HPDE6-E6E7 (cell line): Measurements from ENCODE around the gene GPAT2.
"Not testable (repeated sequence)": the region's sequence is repeated elsewhere in the genome, so short reads cannot be mapped to it uniquely, and the experiment has no call there.

Experiments
- DNase-seq: peaks from one replicate; pipeline ENCODE4 v3.0.0; 2011; ENCODE audit warnings: missing footprints; ENCODE audit errors: extremely low spot score

The GPAT2 gene

DNA sequence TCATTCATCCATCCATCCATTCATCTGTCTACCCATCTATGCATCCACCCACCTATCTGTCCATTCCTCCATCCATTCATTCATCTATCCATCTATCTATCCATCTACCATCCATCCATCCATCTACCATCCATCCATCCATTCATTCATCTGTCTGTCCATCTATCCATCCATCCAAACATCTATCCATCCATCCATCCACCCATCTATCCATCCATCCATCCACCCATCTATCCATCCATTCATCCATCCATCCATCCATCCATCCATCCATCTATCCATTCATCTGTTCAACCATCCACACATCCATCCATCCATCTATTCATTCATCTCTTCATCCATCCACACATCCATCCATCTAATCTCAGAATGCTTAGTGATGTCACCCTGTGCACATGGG lies 30.0 kb upstream of the GPAT2 start:
- DNase-seq = not testable (repeated sequence)

DNA sequence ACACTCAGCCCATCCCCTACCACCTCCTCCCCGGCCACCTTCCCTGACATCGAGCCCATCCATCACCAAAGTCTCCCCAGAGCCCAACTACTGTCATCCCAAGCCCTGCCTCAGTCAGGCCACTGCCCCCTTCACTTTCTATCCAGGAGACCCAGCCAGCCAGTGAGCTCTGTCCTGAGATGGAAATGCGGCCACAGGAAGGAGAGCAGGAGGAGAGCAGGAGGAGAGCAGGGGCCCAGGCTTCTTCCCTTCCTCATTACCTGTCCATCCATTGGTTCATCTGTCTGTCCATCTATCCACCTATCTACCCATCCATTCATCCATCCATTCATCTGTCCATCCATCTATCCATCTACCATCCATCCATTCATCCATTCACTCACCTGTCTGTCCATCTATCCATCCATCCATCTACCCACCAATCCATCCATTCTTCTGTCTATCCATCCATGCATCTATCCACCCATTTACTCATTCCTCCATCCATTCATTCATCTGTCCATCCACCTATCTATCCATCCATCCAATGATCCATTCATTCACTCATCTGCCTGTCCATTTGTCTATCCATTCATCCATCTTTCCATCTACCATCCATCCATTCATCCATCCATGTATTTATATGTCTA lies 29.4 kb upstream of the GPAT2 start:
- not testable (repeated sequence) for DNase-seq

DNA sequence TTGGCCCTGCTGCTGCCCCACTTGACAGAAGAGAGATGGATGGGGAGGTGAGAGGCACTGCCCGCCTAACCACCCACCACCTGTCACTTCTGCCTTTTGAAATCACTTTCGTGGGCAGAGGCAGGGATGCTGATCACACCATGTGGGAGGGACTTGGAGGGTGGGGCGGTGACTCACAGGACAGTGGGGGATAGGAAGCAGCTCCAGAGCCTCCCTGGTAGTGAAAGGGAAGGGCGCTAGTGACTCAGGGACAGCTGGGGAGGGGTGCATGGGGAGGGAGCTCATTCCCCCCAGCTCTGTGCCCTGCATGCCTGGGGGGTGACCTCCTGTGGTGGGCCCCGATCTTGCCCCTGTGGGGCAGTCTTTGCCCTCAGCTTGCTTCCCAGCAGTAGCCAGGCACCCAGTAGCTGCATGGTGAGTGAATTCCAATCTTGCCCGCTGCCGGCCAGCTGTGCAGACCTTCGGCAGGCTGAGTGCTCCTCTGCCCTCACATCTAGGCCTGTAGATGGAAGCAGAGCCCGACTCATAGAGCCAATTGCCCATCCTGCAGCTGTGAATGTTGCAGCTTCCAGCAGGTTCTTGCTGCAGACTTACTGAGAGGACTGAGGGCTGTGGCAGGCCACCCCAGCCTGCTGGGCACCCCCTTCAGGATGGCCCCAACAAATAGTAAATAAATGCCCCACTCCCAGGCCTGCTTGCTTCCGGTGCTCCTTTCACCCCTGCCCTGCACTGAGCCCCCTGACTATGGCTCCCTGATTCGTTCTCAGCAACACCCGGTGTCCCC lies 28.6 kb upstream of the GPAT2 start:
- DNase-seq = peak; percentile 16

DNA sequence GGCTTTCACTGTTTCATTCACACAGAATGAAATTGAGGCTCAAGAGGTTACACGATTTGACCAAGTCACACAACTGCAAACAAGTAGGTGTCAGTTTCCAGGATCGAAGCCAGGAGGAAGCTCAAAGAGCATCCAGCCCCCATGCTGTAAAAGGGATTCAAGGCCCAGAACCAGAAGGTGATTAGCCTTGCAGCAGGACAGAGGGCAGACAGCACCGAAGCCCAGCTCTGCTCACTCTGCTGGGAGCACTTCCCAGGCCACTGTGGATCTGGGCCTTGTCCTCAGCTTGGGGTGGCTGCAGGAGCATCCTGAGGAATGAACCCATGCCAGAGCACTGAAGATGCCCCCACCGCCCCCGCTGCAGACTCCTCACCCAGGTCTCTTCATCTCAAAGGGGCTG lies 27.8 kb upstream of the GPAT2 start:
- not testable (repeated sequence) for DNase-seq

DNA sequence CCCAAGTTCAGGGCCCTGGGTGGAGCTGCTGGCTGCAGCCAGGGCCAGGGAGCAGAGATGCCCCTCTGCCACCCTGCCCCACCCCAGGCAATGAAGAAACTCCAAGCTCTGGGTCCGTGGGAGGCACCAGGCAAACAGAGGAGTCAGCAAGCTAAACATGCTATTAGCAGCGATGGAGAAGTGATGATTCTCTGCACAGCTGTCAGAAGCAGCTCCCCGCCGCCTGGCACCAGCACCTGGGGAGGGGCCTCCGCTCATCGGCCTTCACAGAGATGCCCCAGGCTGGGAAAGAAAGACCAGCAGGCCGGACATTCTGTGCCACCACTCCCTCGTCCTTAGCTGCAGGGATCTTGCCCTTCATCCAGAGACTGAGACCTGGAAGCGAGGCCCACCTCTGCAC lies 27.2 kb upstream of the GPAT2 start:
- DNase-seq = not testable (repeated sequence)

DNA sequence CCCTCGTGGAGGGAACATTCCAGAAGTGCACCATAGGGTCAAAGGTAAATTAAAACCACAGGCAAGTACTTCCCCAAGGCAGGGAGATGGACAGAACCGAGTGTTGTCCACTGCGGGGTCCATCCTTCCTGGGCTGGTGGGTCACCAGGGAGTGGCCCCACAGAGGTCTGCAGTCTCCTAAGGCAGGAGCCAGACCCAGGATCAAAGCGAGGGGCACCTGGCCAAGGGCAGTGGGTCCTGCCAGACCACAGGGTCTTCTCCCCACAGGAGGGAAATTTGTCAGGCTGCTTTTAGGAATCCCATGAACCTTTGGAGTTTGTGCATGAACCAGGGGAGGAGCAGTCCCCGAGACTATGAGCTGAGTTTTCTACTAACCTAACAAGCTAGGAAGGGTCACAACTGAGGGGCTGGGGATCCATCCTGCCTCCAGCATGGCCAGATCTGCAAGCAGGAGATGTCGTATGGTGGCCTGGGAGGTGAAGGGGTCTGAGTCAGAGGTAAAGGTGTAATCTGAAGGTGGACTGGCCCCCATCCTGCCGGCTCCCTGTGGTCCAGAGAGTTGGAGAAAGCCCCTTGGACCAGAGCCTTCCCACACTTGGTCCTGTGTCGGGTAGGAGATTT lies 26.6 kb upstream of the GPAT2 start:
- not testable (repeated sequence) for DNase-seq

DNA sequence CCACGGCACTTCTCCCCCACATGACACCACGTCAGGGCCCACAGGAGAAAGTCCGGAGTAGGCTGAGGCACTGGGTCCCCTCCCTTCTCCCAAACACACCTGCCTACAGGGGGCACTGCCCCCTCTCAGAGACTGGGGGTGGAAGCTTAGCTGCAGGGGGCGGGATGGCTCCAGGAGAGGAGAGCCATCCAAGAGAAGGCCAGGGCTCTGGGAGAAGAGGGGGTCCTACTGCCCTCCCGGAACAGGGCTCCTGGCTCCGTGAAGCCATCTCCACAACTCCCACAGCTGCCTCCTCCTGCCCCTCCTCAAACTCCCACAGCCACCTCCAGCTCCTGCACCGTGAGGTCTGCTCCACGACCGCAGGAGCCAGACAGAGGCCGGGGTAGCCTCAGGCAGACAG lies 25.6 kb upstream of the GPAT2 start:
- not testable (repeated sequence) for DNase-seq

DNA sequence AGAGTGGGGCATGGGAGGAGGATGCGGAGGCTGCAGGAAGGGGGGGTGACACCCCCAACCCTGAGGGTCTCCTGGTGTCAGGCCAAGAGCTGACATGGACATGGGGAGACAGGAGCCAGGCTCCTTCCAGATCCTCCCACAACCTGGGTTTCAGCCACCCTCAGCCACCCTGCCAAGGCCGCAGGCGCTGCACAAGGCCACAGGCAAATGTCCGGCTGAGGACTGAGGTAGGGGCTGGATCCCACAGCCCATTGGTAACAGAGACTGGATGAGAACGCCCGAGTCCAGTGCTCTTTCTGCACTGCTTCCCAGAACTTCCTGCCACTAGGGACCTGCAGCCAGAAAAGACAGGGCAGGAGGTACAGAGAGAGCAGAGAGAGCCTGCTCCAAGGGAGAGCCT lies 24.7 kb upstream of the GPAT2 start:
- not testable (repeated sequence) for DNase-seq

DNA sequence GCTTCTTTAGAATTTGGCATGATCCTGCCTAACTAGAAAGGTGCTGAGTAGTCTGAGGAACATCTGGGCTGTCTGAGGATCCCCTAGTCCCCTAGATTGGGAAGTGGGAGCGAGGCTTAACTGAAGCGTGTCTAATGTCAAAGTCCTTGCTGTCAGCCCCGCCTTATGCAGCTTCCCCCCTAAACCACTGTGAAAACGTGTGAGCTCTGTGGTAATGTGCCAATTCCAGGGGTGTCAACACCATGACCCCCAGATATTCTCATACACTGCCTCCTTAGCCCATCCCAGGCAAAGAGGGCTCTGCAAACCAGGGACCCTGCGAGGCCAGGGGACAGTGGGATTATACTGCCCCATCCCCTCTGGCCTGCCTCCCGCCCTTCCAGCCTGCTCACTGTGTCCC lies 21.1 kb upstream of the GPAT2 start:
- DNase-seq = not testable (repeated sequence)

DNA sequence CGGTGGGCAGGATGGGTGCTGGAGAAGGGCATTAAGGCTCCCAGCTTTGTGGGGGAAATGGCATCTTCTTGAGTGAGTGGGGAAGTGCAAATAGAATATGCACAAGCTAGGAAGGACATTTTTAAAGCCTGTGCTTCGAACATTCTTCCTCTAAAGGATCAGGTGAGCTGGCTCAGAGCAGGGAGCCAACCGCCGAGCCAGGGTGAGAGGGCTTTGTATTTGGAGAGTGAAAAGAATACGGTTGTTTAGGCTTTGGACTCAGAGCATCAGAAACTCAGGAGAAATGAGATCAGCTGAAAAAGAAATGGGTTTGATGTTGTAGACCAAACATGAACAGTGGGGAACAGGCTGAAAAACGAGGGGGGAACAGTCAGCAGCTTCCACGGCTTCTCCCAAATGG lies 19.8 kb upstream of the GPAT2 start:
- DNase-seq = not testable (repeated sequence)

DNA sequence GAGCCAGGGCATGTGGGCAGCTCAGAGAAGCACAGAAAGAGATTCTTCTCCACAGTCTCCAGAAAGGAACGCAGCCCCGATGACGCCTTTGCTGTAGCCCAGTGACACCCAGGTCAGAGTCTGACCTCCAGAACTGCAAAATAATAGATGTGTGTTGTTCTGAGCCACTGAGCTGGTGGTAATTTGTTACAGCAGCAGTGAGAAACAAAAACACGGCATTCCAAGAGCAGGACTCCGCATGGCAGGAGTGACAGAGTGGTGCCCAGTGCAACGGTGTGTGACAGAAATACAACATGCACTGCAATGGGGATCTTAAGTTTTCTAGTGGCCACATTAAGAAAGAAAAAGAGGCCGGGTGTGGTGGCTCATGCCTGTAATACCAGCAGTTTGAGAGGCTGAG lies 18.7 kb upstream of the GPAT2 start:
- not testable (repeated sequence) for DNase-seq

DNA sequence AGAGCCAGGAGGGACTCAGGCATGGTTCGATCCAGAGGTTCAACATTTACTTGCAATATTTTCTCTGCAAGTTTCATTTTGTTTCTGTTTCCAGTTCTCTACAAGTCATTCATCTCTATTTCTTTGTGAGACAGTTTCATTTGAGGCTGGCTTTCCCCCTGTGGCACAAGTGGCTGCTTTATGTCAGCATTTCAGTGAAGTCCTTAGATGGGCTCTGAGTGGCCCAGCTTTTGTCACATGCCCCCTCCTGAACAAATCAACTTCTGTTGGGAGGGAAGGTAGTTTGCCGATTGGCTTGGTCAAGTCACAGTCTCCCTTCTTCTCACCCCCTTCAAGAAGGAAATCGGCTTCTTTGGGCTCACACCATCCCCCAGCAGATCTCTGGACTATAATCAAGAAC lies 17.9 kb upstream of the GPAT2 start:
- not testable (repeated sequence) for DNase-seq

DNA sequence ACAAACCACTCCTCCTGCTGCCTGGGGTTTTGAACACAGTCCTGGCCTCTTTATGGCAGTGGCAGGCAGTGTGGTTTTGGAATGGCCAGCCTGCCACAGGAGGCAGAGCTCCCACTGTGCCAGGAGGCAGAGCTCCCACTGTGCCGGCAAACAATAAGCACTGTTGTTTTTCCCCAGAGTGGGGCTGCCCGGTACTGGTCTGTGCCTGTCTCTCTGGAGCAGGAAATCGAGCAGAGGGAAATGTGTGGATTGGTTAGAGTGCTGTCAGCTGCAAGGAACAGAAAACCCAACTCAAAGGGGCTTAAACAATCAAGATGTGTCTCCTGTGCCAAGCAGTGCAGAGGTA lies 15.2 kb upstream of the GPAT2 start:
- not testable (repeated sequence) for DNase-seq

DNA sequence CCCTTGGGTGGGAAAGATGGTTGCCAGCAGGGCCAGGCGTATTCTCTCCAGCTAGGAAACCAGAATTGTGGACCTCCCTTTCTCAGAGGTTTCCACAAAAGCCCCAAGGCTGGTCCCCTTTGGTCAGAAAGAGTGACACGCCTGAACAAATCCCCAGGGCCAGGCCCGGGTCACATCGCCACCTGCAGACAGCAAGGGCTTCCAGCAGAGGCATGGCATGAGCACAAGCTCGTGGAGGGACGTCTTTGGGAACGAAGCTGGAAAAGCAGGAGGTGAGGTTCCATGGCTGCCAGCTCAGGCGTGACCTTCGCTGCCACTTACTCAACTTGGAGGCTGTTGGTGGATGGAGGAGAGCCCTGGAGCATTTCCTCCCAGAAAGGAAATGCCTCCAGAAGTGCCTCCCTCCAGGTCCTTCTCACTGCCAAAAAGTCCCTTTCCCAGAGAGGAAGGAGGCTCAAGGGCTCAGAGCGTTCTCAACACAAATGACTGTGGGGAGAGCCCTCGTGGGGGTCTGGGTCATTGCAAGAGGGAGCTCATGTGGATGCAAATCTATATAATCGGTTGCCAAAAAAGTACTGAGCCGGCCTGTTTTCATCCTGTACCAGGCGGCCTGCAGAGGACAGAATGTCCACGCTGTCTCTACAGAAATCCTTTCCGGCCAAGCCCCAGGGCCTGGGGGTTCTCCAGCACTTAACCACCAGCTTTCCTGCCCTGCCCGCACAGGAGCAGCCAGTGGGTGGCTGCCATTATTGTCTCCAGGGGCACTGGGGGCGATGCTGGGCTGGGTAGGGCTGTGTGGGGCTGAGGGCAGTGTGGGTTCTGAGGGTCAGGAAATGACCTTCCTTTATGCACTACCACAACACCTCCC lies 14.6 kb upstream of the GPAT2 start:
- DNase-seq = not testable (repeated sequence)

DNA sequence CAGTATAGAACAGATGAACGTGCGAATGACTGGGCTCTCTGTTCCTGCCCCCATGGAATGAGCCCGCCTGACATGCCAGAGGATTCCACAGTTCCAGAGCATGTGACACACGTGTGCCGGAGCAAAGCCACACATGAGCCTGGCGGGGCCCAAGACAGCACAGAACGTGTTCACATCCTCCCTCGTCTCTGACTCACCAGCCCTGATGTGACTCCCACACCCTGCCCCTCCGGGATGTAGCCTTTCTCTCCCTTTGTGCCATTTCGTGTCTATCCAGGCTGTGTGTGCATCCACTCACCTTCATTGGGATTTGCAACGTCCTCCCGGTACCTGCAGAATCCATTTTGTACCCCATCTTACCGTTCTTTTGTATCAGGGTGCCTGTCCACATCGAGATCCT lies 838 bp upstream of the GPAT2 start:
- DNase-seq = not testable (repeated sequence)

DNA sequence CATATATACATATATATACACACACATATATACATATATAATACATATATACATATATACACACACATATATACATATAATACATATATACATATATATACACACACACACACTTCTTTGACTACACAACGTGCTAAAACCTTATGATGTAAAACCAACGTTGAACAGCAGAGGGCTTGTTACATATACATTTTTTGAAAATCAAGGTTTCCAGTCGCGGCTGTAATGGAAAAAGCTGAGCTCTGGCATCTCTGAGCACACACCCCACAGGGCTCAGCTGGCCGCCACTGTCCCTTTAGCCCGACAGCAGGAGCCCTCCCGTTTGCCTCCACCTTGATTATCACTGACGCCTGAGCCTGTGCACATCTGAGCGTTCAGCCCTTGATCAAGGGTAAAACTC lies 719 bp downstream of the GPAT2 start:
- not testable (repeated sequence) for DNase-seq

DNA sequence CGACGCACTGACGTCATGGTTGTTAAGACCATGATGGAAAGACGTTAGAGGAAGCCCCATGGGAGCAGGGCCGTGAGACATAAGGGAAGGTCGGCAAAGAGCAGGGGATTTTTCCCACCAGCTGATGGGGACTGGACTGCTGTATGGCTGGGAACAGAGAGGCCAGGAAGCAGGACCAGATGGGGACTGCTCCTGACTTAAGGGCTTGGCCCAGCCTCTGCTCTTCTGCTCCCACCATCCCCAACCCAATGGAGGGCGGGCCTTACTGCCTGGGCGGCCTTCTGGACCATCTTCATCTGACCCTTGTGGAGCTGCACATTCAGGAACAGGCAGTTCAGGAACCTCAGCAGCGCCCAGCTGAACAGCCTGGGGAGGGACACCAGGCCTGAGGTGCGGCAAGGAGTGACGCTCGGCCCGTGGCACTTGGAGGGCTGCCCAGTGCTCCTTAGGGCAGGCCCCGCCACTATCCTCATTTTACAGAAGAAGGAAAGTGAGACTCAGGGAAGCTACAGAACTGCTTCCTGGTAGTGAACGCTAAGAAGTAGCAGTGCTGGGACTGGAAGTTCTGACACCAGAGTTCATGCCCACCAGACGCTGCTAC lies 6.9 kb downstream of the GPAT2 start:
- DNase-seq = not testable (repeated sequence)

DNA sequence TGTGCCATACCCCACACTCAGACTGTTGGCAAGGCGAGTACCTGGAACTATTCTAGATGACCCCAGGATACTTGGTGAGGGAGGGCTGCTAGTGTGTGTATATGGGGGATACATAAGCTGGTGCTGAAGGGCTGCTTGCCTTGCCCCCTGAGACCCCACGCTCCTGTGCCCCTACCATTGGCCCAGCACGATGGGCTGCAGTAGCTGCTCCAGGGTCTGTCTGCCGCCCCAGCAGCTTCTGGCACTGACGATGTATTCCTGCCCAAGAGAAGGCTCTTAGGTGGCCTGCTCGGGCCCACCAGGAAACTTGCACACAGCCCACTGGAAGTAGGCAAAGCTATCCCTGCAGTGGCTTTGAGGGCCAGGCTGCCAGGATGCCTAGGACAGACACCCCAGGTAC lies 9.0 kb downstream of the GPAT2 start:
- DNase-seq = not testable (repeated sequence)

DNA sequence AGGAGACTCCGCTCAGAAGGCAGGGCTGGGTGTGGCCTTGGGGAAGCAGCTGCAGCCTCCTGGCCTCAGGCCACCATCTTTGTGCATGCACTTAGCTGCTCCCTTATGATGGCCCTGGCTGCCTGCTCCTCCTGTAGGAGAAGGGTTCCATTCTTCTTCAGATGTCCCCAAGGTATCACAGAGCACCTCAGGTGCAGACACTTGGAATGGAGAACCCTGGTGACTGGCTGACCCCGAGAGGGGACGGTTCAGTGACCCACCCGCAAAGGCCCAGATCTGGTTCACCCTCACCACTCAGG lies 9.6 kb downstream of the GPAT2 start:
- no peak for DNase-seq

DNA sequence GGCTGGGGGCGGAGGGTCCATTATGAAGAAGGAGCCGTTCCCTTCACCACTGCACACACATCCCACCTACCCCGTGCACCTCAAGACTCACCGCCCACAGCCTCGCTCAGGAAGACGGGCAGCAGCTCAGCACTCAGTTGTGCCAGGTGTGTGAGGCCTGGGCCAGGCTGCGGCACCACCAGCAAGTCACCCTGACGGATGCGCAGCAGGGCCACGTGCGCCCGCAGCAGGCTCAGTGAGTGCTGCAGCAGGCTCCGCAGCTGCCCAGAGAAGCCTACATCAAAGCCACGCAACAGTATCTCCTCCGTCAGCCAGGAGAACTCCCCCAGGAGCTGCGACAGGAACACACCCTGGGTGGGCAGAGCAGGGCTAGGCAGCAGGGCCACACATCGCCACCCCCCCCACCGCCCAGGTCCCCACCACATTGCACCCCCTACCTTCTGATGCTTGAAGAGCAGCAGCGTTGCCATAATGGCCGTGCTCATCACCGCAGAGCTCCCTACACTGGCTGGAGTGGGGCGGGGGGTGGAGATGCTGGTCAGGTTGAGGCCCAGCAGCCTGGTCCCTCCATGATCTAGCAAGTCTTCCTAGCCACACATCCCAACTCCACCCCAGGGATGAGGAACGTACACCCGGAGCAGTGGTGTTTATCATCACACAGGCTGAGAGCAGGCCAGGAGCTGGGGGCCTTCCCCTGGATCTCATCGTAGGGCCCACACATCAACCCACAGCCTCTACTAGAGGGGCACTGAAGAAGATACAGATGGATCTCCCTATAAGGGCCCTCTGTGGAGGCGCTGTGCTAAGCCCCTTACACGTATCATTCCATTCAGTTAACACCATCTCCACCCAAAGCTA lies 10.2 kb downstream of the GPAT2 start:
- DNase-seq = no peak

DNA sequence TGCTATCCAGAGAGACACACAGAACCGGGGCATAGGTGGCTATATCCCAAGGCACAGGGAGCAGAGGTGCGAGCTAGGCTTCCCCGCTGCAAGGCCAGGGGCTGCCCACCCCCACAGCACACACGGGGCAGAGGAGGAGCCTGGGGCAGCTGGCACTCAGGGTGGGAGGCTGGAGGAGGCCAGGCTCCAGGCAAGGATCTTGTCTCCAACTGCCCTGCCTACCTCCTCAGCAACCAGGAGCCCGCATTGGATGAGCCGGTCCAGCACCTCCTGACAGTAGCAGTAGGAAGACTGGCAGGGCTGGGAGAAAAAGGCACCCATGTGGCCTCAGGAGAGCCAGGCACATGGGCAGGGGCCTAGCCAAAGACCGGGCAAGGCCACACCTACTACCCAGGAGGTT lies 11.0 kb downstream of the GPAT2 start:
- not testable (repeated sequence) for DNase-seq
